Vagina (tissue), 2 donors: ENCODE data around the gene ZZZ3.

Experiments used
- POLR2A ChIP-seq, 2 donors: fragments of 450-650 bp; IDR thresholded peaks; one replicate each; pipeline ENCODE4 v1.6.1; 2017; ENCODE audit warnings: antibody characterized with exemption in 2 of 2, mild to moderate bottlenecking in 2 of 2, moderate library complexity in 2 of 2
- TF ChIP-seq, protein P1 (sequence below), 3 experiments: fragments of 450-650 bp in 2 of 3; fragments of 200-600 bp in 1 of 3; sonication (generic) in 1 of 3; IDR thresholded peaks; one replicate each; pipeline ENCODE4 v1.5.1; 2017 to 2019; ENCODE audit warnings: antibody characterized with exemption in 3 of 3, mild to moderate bottlenecking in 2 of 3, moderate library complexity in 2 of 3

DNA sequence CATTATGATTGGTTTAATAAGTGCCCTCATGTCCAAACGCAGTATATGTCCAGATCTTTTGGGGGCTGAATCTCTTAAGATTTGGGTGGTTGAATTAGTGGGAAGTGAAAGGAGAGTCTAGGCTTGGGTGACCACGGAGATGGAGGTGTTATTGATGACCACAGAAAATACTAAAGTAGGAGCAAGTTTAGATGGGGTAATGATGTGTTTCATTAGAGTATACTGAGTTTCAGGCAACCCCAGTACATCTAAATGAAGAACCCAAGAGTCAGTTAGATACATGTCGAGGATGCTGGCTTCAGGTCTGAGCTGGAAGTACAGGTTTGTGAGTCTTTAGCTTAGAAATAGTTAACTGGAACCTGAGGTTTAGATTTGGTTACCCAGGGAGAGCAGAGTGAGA is 6.5 kb upstream of the ZZZ3 start:
- TF ChIP-seq, protein P1, sequence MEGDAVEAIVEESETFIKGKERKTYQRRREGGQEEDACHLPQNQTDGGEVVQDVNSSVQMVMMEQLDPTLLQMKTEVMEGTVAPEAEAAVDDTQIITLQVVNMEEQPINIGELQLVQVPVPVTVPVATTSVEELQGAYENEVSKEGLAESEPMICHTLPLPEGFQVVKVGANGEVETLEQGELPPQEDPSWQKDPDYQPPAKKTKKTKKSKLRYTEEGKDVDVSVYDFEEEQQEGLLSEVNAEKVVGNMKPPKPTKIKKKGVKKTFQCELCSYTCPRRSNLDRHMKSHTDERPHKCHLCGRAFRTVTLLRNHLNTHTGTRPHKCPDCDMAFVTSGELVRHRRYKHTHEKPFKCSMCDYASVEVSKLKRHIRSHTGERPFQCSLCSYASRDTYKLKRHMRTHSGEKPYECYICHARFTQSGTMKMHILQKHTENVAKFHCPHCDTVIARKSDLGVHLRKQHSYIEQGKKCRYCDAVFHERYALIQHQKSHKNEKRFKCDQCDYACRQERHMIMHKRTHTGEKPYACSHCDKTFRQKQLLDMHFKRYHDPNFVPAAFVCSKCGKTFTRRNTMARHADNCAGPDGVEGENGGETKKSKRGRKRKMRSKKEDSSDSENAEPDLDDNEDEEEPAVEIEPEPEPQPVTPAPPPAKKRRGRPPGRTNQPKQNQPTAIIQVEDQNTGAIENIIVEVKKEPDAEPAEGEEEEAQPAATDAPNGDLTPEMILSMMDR (IDR thresholded peaks at IDR 0.05) = no peak
- TF ChIP-seq POLR2A (IDR thresholded peaks at IDR 0.05) = no peak
